ENCODE data around the gene SLC35F1.

SLC35F1 gene

GRCh38 chr6:118350881-118351430 lies 443.9 kb downstream of the SLC35F1 start:
- H3K27ac ChIP-seq (ENCODE audit: low read depth, low read length, poor library complexity, severe bottlenecking) = no peak overlapping the region
- no peak overlapping the region for H3K4me2 ChIP-seq (ENCODE audit: low read length)
- no peak overlapping the region for H3K9ac ChIP-seq (ENCODE audit: low read length)
- H3F3A ChIP-seq (ENCODE audit: insufficient read depth, low read length) = no peaks in the 10 kb centered on the region
- no peak overlapping the region for H3K4me3 ChIP-seq (ENCODE audit: low read depth, low read length, poor library complexity, severe bottlenecking)
- no peaks in the 10 kb centered on the region for H3K4me1 ChIP-seq (ENCODE audit: insufficient read depth, low read length, severe bottlenecking)
- no peaks in the 10 kb centered on the region for H3K79me2 ChIP-seq (ENCODE audit: insufficient read depth, low read length)
- H2AFZ ChIP-seq (ENCODE audit: low read length) = no peak overlapping the region
- H3K27me3 ChIP-seq (ENCODE audit: insufficient read depth, low read length) = no peaks in the 10 kb centered on the region
- H4K20me1 ChIP-seq (ENCODE audit: insufficient read depth, low read length) = no peaks in the 10 kb centered on the region
- TF ChIP-seq CTCF (IDR thresholded peaks at IDR 0.05; ENCODE audit: low read length) = no peak
- TF ChIP-seq EZH2 (IDR thresholded peaks at IDR 0.05; ENCODE audit: borderline replicate concordance, low read length) = no peak
- H3K9me2 ChIP-seq (ENCODE audit: low read depth, low read length) = no peaks in the 10 kb centered on the region
- H3K36me3 ChIP-seq (ENCODE audit: insufficient read depth, low read length) = no peaks in the 10 kb centered on the region
- no peaks in the 10 kb centered on the region for H3K9me3 ChIP-seq (ENCODE audit: low read length)

- no peaks in the 10 kb centered on the region for H3K36me3 ChIP-seq (ENCODE audit: insufficient read depth, low read length)
- TF ChIP-seq CTCF (IDR thresholded peaks at IDR 0.05; ENCODE audit: low read length) (no peak), EZH2 (IDR thresholded peaks at IDR 0.05; ENCODE audit: borderline replicate concordance, low read length) (no peak)
- no peaks in the 10 kb centered on the region for H3K27me3 ChIP-seq (ENCODE audit: insufficient read depth, low read length)
- H3K4me2 ChIP-seq (ENCODE audit: low read length) = no peak overlapping the region
- H4K20me1 ChIP-seq (ENCODE audit: insufficient read depth, low read length) = no peaks in the 10 kb centered on the region; the same call in 1 of the 2 replicates
- no peaks in the 10 kb centered on the region for H3K9me3 ChIP-seq (ENCODE audit: low read length)
- H3K27ac ChIP-seq (ENCODE audit: low read depth, low read length, poor library complexity, severe bottlenecking) = no peak overlapping the region
- no peak overlapping the region for H2AFZ ChIP-seq (ENCODE audit: low read length)
- H3K9me2 ChIP-seq (ENCODE audit: low read depth, low read length) = no peaks in the 10 kb centered on the region
- no peak overlapping the region for H3K9ac ChIP-seq (ENCODE audit: low read length)
- no peaks in the 10 kb centered on the region for H3K4me1 ChIP-seq (ENCODE audit: insufficient read depth, low read length, severe bottlenecking)
- H3K4me3 ChIP-seq (ENCODE audit: low read depth, low read length, poor library complexity, severe bottlenecking) = no peak overlapping the region
- H3F3A ChIP-seq (ENCODE audit: insufficient read depth, low read length) = no peaks in the 10 kb centered on the region
- no peaks in the 10 kb centered on the region for H3K79me2 ChIP-seq (ENCODE audit: insufficient read depth, low read length)
Observed at GRCh38 chr6:118353564-118353963, 446.5 kb downstream of the SLC35F1 start.

GRCh38 chr6:118354641-118355040 lies 447.6 kb downstream of the SLC35F1 start:
- H3K4me2 ChIP-seq (ENCODE audit: low read length) = no peak overlapping the region
- no peak overlapping the region for H3K9ac ChIP-seq (ENCODE audit: low read length)
- no peaks in the 10 kb centered on the region for H3K79me2 ChIP-seq (ENCODE audit: insufficient read depth, low read length)
- no peaks in the 10 kb centered on the region for H3K9me3 ChIP-seq (ENCODE audit: low read length)
- no peaks in the 10 kb centered on the region for H3K27me3 ChIP-seq (ENCODE audit: insufficient read depth, low read length)
- H2AFZ ChIP-seq (ENCODE audit: low read length) = no peak overlapping the region
- no peaks in the 10 kb centered on the region for H3K36me3 ChIP-seq (ENCODE audit: insufficient read depth, low read length)
- no peak overlapping the region for H3K4me3 ChIP-seq (ENCODE audit: low read depth, low read length, poor library complexity, severe bottlenecking)
- TF ChIP-seq CTCF (IDR thresholded peaks at IDR 0.05; ENCODE audit: low read length) = no peak
- no peaks in the 10 kb centered on the region; the same call in 1 of the 2 replicates for H4K20me1 ChIP-seq (ENCODE audit: insufficient read depth, low read length)
- H3K27ac ChIP-seq (ENCODE audit: low read depth, low read length, poor library complexity, severe bottlenecking) = no peak overlapping the region
- no peaks in the 10 kb centered on the region for H3K4me1 ChIP-seq (ENCODE audit: insufficient read depth, low read length, severe bottlenecking)
- no peaks in the 10 kb centered on the region for H3K9me2 ChIP-seq (ENCODE audit: low read depth, low read length)
- H3F3A ChIP-seq (ENCODE audit: insufficient read depth, low read length) = no peaks in the 10 kb centered on the region
